ENCODE data around the gene ABCC9. TPM values are rescaled to one million over a fixed set of nuclear protein-coding genes. Genes with fewer than 3 reads are reported as not detected.

The ABCC9 gene
- total RNA-seq, 1 experiment from 2014 or later: not detected

DNA sequence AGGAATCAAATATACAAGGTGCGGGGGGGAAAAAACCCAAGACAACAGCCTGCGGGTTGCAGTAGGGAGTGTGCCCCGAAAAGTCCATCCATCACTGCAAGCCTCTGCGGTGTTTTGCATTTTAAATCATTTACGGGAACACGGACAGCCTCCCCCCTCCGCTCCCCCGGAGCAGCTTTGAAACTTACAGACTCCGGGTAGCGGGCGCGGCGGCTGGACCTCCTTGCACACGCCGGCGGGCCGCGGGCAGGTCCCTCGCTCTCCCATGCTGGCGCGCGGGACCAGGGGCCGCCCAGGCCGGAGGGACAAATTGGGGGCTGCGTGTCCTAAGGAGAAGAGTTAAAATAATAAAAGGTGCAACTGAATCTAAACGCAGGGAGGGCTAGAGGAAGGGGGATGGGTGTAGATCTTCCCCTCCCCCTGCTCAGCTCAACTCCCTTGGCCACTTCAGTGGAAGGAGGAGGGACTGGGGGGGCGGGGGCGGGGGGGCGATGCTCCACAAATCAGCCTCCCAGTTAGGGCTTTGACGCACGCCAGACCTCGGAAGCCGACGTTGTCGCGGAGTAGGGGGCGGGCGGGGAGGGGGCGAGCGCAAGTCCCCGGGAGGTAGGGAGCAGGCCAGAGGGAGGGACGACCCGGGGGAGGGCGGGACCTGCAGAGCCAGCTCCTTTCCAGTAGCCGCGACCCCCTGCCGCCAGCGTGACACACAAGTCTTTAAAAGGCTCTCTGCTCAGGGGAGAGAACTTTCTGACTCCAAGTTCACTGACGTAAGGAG is 166.7 kb downstream of the ABCC9 start, which contains the start of gene KCNJ8:
KCNJ8 (minus strand) TSS at position 349 of the 775 bp plus-strand sequence. CDS start 1,090 bp downstream, outside the sequence.
- H3K27me3 ChIP-seq (ENCODE audit: insufficient read depth, low read length): peaks cover 5% of the 10 kb centered on the region; the same call in 1 of the 2 replicates
- peak within 1 kb of the TSS; percentile 62 to 83 for H3K4me3 Mint-ChIP-seq
- H4K91ac ChIP-seq (ENCODE audit: insufficient read length, low read depth, low read length): no peak within 1 kb of the TSS
- no peaks in the 10 kb centered on the region for H3K79me1 ChIP-seq (ENCODE audit: insufficient read depth, low read depth, low read length, poor library complexity, severe bottlenecking)
- peaks cover 72% of the 10 kb centered on the region for H3K27me3 Mint-ChIP-seq (ENCODE audit: low read depth)
- H2AFZ ChIP-seq (ENCODE audit: low read length): no peak within 1 kb of the TSS
- H3K9me3 ChIP-seq (ENCODE audit: control insufficient read depth, low read depth, low read length): no peaks in the 10 kb centered on the region
- H3K36me3 Mint-ChIP-seq (ENCODE audit: insufficient read depth in 1 of 3, low read depth in 3 of 3): no peaks in the 10 kb centered on the region
- H2AK5ac ChIP-seq (ENCODE audit: insufficient read length, low read length): no peak within 1 kb of the TSS
- no peak within 1 kb of the TSS for H3K27ac ChIP-seq (ENCODE audit: insufficient read length, low read depth, low read length)
- no peak within 1 kb of the TSS for H4K5ac ChIP-seq (ENCODE audit: insufficient read length, low read depth, low read length)
- WGBS (ENCODE audit: extremely low coverage, insufficient read length, low lambda C conversion rate): no CpG with 5 or more reads among the region's 49 CpGs
- no peak within 1 kb of the TSS for H3K56ac ChIP-seq (ENCODE audit: insufficient read length, low read depth, low read length)
- no peaks in the 10 kb centered on the region for H3K9me3 Mint-ChIP-seq
- peaks cover 6% of the 10 kb centered on the region for H3K23me2 ChIP-seq (ENCODE audit: insufficient read length, low read depth, low read length, poor library complexity, severe bottlenecking)
- peak within 1 kb of the TSS; percentile 24 for H3K14ac ChIP-seq (ENCODE audit: insufficient read depth, low read length)
- H3K4me2 ChIP-seq (ENCODE audit: insufficient read depth, insufficient read length, low read length): peak within 1 kb of the TSS; percentile 25
- H3T11ph ChIP-seq (ENCODE audit: low read length): no peak within 1 kb of the TSS
- H4K20me1 ChIP-seq (ENCODE audit: control insufficient read depth, insufficient read depth, insufficient read length): no peaks in the 10 kb centered on the region
- H3K79me2 ChIP-seq (ENCODE audit: insufficient read depth, low read length): no peaks in the 10 kb centered on the region
- no peak within 1 kb of the TSS for H3K18ac ChIP-seq (ENCODE audit: insufficient read length, low read depth, low read length)
- TF ChIP-seq, protein P1, sequence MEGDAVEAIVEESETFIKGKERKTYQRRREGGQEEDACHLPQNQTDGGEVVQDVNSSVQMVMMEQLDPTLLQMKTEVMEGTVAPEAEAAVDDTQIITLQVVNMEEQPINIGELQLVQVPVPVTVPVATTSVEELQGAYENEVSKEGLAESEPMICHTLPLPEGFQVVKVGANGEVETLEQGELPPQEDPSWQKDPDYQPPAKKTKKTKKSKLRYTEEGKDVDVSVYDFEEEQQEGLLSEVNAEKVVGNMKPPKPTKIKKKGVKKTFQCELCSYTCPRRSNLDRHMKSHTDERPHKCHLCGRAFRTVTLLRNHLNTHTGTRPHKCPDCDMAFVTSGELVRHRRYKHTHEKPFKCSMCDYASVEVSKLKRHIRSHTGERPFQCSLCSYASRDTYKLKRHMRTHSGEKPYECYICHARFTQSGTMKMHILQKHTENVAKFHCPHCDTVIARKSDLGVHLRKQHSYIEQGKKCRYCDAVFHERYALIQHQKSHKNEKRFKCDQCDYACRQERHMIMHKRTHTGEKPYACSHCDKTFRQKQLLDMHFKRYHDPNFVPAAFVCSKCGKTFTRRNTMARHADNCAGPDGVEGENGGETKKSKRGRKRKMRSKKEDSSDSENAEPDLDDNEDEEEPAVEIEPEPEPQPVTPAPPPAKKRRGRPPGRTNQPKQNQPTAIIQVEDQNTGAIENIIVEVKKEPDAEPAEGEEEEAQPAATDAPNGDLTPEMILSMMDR (conservative IDR thresholded peaks at IDR 0.05): no peak
- peaks cover 13 to 16% of the 10 kb centered on the region in 2 experiments for H3K4me1 Mint-ChIP-seq
- H3K9ac ChIP-seq (ENCODE audit: extremely low read depth, insufficient read length, low read length): no peak within 1 kb of the TSS
- H4K8ac ChIP-seq (replicated peaks; ENCODE audit: insufficient read length, low read depth, low read length): no peak within 1 kb of the TSS
- no peak within 1 kb of the TSS for H2BK5ac ChIP-seq (ENCODE audit: insufficient read length, low read length)
- no peak within 1 kb of the TSS for H3K23ac ChIP-seq (ENCODE audit: insufficient read length, low read depth, low read length)
- H2BK120ac ChIP-seq (ENCODE audit: low read depth, low read length, poor library complexity, severe bottlenecking): no peak within 1 kb of the TSS
- no peak within 1 kb of the TSS for H2BK20ac ChIP-seq (ENCODE audit: low read depth, low read length, poor library complexity, severe bottlenecking)
- no peak within 1 kb of the TSS for H2BK12ac ChIP-seq (ENCODE audit: insufficient read length, low read depth, low read length)
- H2BK15ac ChIP-seq (ENCODE audit: low read depth, low read length): no peak within 1 kb of the TSS
- DNase-seq: peak; percentile 95
- no peak within 1 kb of the TSS for H3K4ac ChIP-seq (ENCODE audit: low read depth, low read length)
- no peak within 1 kb of the TSS for H3K27ac Mint-ChIP-seq
- H3K4me1 ChIP-seq (ENCODE audit: insufficient read depth, low read length): no peaks in the 10 kb centered on the region

Measured in H9 (cell line).